Thyroid gland (tissue), 4 donors: ENCODE results near the gene INMT. TPM values are rescaled to one million over a fixed set of nuclear protein-coding genes. Genes with fewer than 3 reads are reported as not detected.

Experiments
- DNase-seq, 2 donors: peaks; one replicate each; pipeline ENCODE4 v3.0.0-alpha.2; 2019
- H3K27ac ChIP-seq, 3 donors: fragments of 200-600 bp; sonication (generic); 1 replicate in 2 of 3; 2 replicates in 1 of 3; pipeline ENCODE4 v1.5.1; 2016 to 2019; ENCODE audit warnings: mild to moderate bottlenecking in 1 of 3, moderate library complexity in 1 of 3
- H3K27me3 ChIP-seq: fragments of 200-600 bp; sonication (generic); one replicate; pipeline ENCODE4 v1.5.1; 2019
- H3K36me3 ChIP-seq, 2 donors: fragments of 200-600 bp; sonication (generic); one replicate each; pipeline ENCODE4 v1.5.1; 2016 to 2019
- H3K4me1 ChIP-seq, 2 donors: fragments of 200-600 bp; sonication (generic); one replicate each; pipeline ENCODE4 v1.5.1; 2017 to 2019
- H3K4me3 ChIP-seq, 3 donors: fragments of 200-600 bp; sonication (generic); replicated peaks in 1 of 3; 1 replicate in 2 of 3; 2 replicates in 1 of 3; pipeline ENCODE4 v1.5.1; 2016; ENCODE audit warnings: mild to moderate bottlenecking in 1 of 3
- H3K9me3 ChIP-seq: fragments of 200-600 bp; sonication (generic); one replicate; pipeline ENCODE4 v1.5.1; 2017
- POLR2A ChIP-seq, 2 donors: fragments of 450-650 bp; IDR thresholded peaks; one replicate each; pipeline ENCODE4 v1.6.1; 2017; ENCODE audit warnings: antibody characterized with exemption in 2 of 2, mild to moderate bottlenecking in 2 of 2, moderate library complexity in 1 of 2
- WGBS, 2 donors: methylation state at CpG; one replicate each; pipeline ENCODE4 v1.1.5; 2017; 5-methylcytosine and 5-hydroxymethylcytosine counted together
- intact Hi-C: fragments of 100-400 bp; cut with DNase I; formaldehyde crosslinking; loops from one replicate; pipeline ENCODE4 v1.15.1; 2023
- total RNA-seq, 4 donors: library from RNA; depleted of rRNA; stranded (reverse); fragments of >200 nt; gene quantifications; one replicate each; pipeline ENCODE4 v1.2.3, GENCODE V29; 2016
- TF ChIP-seq, protein P1 (sequence below), 6 experiments: fragments of 200-600 bp in 3 of 6; fragments of 450-650 bp in 3 of 6; sonication (generic) in 3 of 6; IDR thresholded peaks; one replicate each; pipeline ENCODE4 v1.5.1; 2016 to 2019; ENCODE audit warnings: antibody characterized with exemption in 6 of 6, mild to moderate bottlenecking in 2 of 6, inconsistent platforms in 1 of 6, moderate library complexity in 1 of 6

INMT gene
- total RNA-seq, 4 donors from 2014 or later: 19.9 to 47.3 (median 30.1) TPM

- no peak overlapping the region for H3K4me3 ChIP-seq
- H3K36me3 ChIP-seq: no peaks in the 10 kb centered on the region
- TF ChIP-seq POLR2A (IDR thresholded peaks at IDR 0.05): no peak
- TF ChIP-seq, protein P1, sequence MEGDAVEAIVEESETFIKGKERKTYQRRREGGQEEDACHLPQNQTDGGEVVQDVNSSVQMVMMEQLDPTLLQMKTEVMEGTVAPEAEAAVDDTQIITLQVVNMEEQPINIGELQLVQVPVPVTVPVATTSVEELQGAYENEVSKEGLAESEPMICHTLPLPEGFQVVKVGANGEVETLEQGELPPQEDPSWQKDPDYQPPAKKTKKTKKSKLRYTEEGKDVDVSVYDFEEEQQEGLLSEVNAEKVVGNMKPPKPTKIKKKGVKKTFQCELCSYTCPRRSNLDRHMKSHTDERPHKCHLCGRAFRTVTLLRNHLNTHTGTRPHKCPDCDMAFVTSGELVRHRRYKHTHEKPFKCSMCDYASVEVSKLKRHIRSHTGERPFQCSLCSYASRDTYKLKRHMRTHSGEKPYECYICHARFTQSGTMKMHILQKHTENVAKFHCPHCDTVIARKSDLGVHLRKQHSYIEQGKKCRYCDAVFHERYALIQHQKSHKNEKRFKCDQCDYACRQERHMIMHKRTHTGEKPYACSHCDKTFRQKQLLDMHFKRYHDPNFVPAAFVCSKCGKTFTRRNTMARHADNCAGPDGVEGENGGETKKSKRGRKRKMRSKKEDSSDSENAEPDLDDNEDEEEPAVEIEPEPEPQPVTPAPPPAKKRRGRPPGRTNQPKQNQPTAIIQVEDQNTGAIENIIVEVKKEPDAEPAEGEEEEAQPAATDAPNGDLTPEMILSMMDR (IDR thresholded peaks at IDR 0.05): no peak
- H3K4me1 ChIP-seq: peaks cover 0 to 24% of the 10 kb centered on the region in 2 donors
- intact Hi-C loops: no loop called here
- DNase-seq: no peak
- peak overlapping the region in 2 of 3 donors; percentile 7 to 12 for H3K27ac ChIP-seq
- 75 to 83% methylated on average over 17 of the region's 22 CpGs for WGBS, 2 donors
- no peaks in the 10 kb centered on the region for H3K27me3 ChIP-seq
- no peaks in the 10 kb centered on the region for H3K9me3 ChIP-seq
Measured at GRCh38 chr7:30755384-30756154, 3.6 kb downstream of the INMT start.

DNA sequence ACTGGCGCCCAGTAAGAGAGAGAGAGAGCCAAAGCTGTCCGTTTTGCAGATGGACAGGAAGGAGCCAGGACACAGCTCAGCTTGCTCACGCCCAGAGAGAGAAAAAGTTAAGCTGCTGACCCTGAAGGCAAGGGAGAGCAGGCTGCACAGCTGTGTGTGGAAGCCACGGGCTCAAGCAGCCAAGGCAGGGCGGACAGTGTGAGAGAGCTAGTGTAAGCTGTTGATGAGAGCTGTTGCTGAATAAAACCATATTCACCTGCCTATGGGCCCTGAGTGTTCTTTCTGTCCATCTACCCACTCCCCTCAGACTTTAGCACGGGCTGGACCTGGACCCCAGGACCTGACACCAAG lies 5.4 kb downstream of the INMT start:
- H3K27me3 ChIP-seq: no peaks in the 10 kb centered on the region
- 75 to 94% methylated on average over 5 to 6 of the region's 6 CpGs for WGBS, 2 donors
- H3K4me1 ChIP-seq: peaks cover 0 to 15% of the 10 kb centered on the region in 2 donors
- H3K9me3 ChIP-seq: no peaks in the 10 kb centered on the region
- no peaks in the 10 kb centered on the region for H3K36me3 ChIP-seq
- no peak overlapping the region for H3K4me3 ChIP-seq
- H3K27ac ChIP-seq: no peak overlapping the region
- TF ChIP-seq POLR2A (IDR thresholded peaks at IDR 0.05): no peak
- TF ChIP-seq, protein P1 (IDR thresholded peaks at IDR 0.05): no peak
- intact Hi-C loops: no loop called here
- DNase-seq: no peak

DNA sequence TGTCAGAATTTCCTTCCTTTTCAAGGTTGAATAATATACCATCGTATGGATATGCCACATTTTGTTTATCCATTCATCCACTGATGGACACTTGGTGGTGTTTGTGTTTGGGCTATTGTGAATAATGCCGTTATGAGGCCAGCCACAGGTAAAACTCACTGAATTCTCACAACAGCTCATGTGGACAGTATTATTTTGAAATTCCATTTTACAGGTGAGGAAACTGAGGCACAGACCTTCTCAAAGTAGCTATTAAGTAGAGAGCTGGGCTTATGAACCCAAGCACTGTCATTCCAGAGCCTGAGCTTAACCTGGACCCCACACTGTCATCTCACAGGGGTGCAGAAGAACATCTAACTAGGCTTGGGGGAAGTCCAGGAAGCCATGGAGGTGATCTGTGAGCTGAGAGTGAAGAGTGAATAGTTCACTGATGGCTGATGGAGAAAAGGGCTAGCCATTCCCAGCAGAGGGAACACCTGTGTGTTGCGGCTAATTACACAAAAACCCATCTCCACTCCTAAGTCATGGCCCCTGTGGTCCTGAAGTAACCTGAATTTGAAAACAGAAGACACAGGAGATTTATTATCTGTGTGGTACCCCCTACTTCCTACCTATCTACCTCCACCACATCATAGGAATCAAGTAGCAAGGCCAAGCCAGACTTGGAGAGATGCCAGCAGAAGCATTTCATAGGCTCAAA lies 8.7 kb downstream of the INMT start:
- no peak for TF ChIP-seq POLR2A (IDR thresholded peaks at IDR 0.05)
- TF ChIP-seq, protein P1 (IDR thresholded peaks at IDR 0.05): no peak
- intact Hi-C loops: no loop called here
- Histone ChIP-seq H3K27ac (no peak overlapping the region), H3K9me3 (no peaks in the 10 kb centered on the region), H3K4me1 (peaks cover 21 to 31% of the 10 kb centered on the region in 2 donors), H3K27me3 (no peaks in the 10 kb centered on the region), H3K4me3 (no peak overlapping the region), H3K36me3 (no peaks in the 10 kb centered on the region)
- WGBS, 2 donors: 93 to 99% methylated on average over 3 of the region's 3 CpGs
- DNase-seq: no peak

DNA sequence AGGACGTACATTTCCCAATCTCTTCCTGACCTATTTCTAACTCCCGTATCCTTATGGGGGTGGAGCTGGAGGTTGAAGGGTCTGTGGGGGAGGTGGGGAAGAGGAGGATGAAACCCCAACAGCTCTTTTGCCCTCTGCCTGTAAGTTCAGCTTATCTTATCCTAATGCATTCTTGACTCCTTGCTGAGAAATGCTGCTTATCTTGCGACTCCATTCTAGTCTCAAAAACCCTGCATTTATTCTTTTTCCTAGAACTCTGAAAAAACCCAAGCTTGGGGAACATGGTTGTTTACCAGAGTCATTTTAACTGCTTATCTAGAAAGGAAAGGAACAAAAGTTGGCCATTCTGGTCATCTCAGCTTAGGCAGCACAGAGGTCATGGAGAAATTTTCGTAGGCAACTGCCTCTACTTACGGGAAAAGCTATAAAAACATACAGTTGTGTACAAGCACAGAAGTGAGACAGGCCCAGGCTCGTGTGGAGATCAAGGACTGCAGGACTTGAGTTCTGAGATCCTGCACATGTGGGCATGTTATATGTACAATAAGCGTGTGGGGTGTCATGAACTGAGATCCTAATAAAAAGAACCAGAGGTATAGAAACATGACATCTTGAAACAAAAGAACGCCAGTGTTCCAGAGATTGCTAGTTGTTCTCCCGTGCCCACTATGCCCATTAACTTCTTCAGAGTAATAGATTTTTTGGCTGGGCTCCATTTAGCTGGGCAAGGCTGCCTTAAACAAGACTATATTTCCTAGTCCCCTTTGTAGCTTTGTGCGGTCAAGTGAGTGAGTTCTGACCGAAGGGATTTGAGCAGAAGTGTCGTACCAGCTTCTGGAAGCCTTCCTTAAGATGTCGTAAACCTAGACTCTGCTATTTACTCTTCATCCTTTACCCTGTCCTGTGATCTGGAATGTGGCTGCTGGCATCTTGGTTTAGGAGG lies 9.6 kb downstream of the INMT start:
- no peak for DNase-seq
- 76% methylated on average over 13 of the region's 13 CpGs for WGBS, 2 donors
- TF ChIP-seq, protein P1 (IDR thresholded peaks at IDR 0.05): no peak
- no peak for TF ChIP-seq POLR2A (IDR thresholded peaks at IDR 0.05)
- H3K4me3 ChIP-seq: no peak overlapping the region
- no peaks in the 10 kb centered on the region for H3K27me3 ChIP-seq
- intact Hi-C loops: no loop called here
- H3K4me1 ChIP-seq: peaks cover 21 to 32% of the 10 kb centered on the region in 2 donors
- no peaks in the 10 kb centered on the region for H3K9me3 ChIP-seq
- H3K27ac ChIP-seq: no peak overlapping the region
- H3K36me3 ChIP-seq: no peaks in the 10 kb centered on the region
